Mononuclear cell (primary cell): Measurements from ENCODE around the gene CMBL. TPM values are rescaled to one million over a fixed set of nuclear protein-coding genes. Genes with fewer than 3 reads are reported as not detected.

Experiments used
- H3K27me3 ChIP-seq: 2 replicates; pipeline ENCODE4 v1.6.0; 2011; ENCODE audit warnings: low read length, control low read depth; ENCODE audit not compliant: insufficient read depth
- H3K4me1 ChIP-seq: 2 replicates; pipeline ENCODE4 v1.5.1; 2011; ENCODE audit warnings: mild to moderate bottlenecking, low read length, control low read depth; ENCODE audit not compliant: insufficient read depth
- H3K4me3 ChIP-seq: 2 replicates; pipeline ENCODE4 v1.5.1; 2011; ENCODE audit warnings: mild to moderate bottlenecking, low read length, moderate library complexity
- H3K9me3 ChIP-seq: 2 replicates; pipeline ENCODE4 v1.5.1; 2011; ENCODE audit warnings: low read depth, mild to moderate bottlenecking, control low read depth, low read length
- total RNA-seq: library from RNA; depleted of rRNA; stranded (reverse); fragments of >200 nt; gene quantifications from one replicate; pipeline ENCODE4 v1.2.3, GENCODE V29; 2012

CMBL gene
- total RNA-seq, 1 donor, result 0.10 TPM

- H3K4me1 ChIP-seq, result peaks cover 9% of the 10 kb centered on the region
- peaks cover 10% of the 10 kb centered on the region for H3K27me3 ChIP-seq
- no peaks in the 10 kb centered on the region for H3K9me3 ChIP-seq
- H3K4me3 ChIP-seq, result no peak overlapping the region
Observed at GRCh38 chr5:10304932-10305331, 2.8 kb downstream of the CMBL start.

DNA sequence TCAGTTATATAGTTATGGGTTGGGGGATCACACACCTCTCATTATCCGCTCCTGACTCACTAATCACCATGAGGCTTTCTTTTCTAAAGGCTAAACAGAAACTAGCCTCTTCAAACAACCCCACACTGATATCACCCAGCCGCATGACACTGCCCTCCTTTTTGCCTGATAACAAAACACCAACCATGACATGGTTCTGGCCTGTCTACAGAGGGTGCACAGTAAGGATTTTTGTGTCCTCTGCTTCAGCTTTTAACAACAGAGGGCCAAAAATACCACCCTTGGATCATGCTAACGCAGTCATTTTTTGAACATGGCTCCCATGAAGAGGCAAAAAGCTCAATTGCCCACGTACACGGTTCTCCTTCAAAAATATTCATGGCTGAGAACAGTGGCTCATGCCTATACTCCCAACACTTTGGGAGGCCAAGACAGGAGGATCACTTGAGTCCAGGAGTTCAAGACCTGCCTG, 4.0 kb downstream of the CMBL start:
- Histone ChIP-seq H3K27me3 (peaks cover 7% of the 10 kb centered on the region), H3K9me3 (no peaks in the 10 kb centered on the region), H3K4me1 (peaks cover 9% of the 10 kb centered on the region)

DNA sequence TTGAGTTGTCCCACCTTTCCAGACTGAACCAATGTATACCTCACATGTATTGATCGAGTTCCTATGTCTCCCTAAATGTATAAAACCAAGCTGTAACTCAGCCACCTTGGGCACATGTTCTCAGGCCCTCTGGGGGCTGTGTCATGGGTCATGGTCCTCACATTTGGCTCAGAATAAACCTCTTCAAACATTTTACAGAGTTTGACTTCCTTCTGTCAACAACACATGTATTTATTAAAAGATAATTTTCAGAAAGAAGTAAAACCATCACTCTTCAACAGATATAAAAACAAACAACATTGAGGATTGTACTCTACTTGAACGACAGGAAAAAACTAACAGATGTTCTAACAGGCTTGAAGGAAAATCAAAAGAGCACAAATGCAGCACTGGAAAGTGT, 4.5 kb downstream of the CMBL start:
- Histone ChIP-seq H3K9me3 (no peaks in the 10 kb centered on the region), H3K27me3 (peaks cover 6% of the 10 kb centered on the region), H3K4me3 (no peak overlapping the region), H3K4me1 (peaks cover 9% of the 10 kb centered on the region)

More for the DNA sequence above, 4.0 kb downstream of the CMBL start:
- no peak overlapping the region for H3K4me3 ChIP-seq

DNA sequence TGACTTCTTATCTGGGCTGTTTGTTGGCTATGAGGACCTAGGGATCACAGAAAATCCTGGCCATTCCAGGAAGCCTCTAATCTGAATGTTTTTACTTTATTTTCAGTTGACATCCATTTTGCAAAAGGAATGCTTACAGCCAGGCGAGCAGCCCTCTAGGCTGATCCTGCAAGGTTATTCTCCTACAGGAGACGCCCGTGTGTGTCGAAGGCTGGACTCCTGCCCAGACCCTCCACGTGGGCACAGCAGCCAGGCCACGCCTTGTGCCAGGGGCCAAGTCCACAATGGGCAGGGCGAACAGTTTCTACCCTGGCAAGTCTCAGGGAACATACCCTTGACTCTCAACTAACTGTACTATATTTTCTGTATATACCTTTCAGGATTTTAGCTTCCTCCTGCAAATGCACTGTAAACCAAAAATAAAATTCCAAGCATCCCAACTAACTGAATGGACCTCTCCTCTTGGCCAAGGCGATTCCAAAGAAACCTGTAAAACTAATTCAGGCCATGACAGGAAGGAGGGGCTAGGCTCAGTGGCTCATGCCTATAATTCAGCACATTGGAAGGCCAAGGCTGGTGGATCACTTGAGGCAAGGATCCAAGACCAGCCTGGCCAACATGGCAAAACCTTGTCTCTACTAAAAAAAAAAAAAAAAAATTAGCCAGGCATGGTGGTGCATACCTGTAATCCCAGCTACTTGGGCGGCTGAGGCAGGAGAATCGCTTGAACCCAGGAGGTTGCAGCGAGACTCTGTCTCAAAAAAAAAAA, 5.7 kb downstream of the CMBL start:
- no peak overlapping the region for H3K4me3 ChIP-seq
- H3K9me3 ChIP-seq, result no peaks in the 10 kb centered on the region
- peaks cover 5% of the 10 kb centered on the region for H3K27me3 ChIP-seq
- peaks cover 2% of the 10 kb centered on the region for H3K4me1 ChIP-seq

DNA sequence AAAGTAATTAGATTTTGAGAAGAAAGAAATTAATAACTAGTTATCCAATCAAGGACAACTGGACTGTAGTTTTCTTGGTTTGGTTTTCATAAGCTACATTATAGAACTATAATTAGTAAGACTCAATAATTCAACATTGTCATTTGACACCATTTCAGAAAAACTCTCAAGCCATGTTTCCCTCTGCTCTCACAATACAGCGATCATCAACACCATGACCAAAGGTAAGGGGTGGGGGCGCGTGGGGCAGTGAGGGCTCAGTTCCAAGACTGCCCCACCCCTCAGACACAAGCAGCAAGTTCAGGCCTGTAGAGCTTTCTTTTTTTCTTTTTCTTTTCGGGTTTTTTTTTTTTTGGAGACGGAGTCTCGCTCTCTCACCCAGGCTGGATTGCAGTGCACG, 6.4 kb downstream of the CMBL start:
- Histone ChIP-seq H3K4me1 (no peaks in the 10 kb centered on the region), H3K27me3 (no peaks in the 10 kb centered on the region), H3K4me3 (no peak overlapping the region), H3K9me3 (no peaks in the 10 kb centered on the region)

GRCh38 chr5:10300246-10300645, 7.5 kb downstream of the CMBL start:
- no peaks in the 10 kb centered on the region for H3K27me3 ChIP-seq
- no peaks in the 10 kb centered on the region for H3K9me3 ChIP-seq
- H3K4me3 ChIP-seq, result no peak overlapping the region
- H3K4me1 ChIP-seq, result no peaks in the 10 kb centered on the region

DNA sequence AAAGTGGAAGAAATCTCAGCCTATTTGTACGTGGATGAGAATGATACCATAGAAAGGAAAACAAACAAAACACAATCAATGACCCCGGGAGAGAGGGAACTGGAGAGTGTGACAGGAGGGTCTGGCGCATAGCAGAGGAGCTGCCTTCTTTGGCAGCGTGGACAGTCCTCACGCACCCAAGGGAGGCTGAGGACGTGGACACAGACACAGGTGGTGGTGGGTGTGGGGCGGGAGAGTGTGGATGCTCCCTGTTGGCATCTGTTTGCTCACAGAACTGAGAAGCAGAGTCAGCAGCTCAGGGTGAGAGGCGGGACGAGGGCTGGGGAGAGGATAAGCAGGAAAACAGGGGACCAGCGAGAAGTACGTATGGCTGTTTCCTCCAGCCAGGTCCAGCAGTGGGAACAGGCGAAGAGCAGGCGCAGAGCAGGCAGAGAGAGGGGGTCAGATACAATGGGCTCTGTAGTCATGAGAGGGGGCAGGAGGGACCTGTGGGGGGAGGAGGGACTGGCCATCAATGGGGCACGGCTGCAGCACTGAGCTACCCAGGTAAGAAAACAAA, 10.0 kb downstream of the CMBL start:
- H3K4me1 ChIP-seq, result no peaks in the 10 kb centered on the region

DNA sequence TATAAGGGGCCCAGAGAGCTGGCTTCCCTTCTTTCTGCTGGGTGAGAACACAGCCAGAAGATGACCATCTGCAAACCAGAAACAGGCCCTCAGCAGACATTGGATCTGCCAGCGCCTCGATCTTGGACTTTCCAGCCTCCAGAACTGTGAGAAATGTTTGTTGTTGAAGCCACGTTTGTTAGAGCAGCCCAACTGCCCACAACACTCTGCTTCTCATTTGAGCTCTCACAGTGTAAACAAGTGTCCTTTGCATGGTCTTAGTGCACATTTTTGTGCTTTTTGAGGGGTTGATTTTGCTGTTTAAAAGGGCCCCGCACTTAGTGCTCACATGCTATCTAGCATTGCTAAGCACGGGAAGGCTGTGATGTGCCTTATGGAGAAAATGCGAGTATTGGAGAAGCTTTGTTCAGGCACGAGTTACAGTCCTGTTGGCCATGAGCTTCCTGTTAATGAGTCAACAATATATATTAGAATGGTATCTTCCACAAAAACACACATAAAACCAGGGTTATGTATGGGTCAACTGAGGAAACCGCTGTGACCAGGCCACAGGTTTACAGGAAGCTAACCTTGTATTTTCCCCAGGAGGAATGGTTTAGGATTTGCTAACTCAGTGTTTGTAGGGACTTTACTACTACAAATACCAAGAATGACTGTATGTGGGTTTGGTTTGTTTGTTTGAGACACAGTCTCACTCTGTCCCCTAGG, 11.9 kb downstream of the CMBL start:
- no peaks in the 10 kb centered on the region for H3K4me1 ChIP-seq

More for the DNA sequence above, 10.0 kb downstream of the CMBL start:
- Histone ChIP-seq H3K27me3 (no peaks in the 10 kb centered on the region), H3K9me3 (no peaks in the 10 kb centered on the region), H3K4me3 (no peak overlapping the region)

GRCh38 chr5:10293907-10294662, 13.6 kb downstream of the CMBL start:
- H3K9me3 ChIP-seq, result no peaks in the 10 kb centered on the region

More for the DNA sequence above, 11.9 kb downstream of the CMBL start:
- Histone ChIP-seq H3K9me3 (no peaks in the 10 kb centered on the region), H3K4me3 (no peak overlapping the region), H3K27me3 (no peaks in the 10 kb centered on the region)

GRCh38 chr5:10291692-10292339, 15.9 kb downstream of the CMBL start:
- Histone ChIP-seq H3K9me3 (no peaks in the 10 kb centered on the region), H3K4me3 (no peak overlapping the region), H3K4me1 (no peaks in the 10 kb centered on the region), H3K27me3 (no peaks in the 10 kb centered on the region)

More at GRCh38 chr5:10293907-10294662, 13.6 kb downstream of the CMBL start:
- Histone ChIP-seq H3K4me1 (no peaks in the 10 kb centered on the region), H3K27me3 (no peaks in the 10 kb centered on the region), H3K4me3 (no peak overlapping the region)

GRCh38 chr5:10290438-10290837, 17.3 kb downstream of the CMBL start:
- H3K4me1 ChIP-seq, result no peaks in the 10 kb centered on the region
- no peak overlapping the region for H3K4me3 ChIP-seq
- H3K27me3 ChIP-seq, result no peaks in the 10 kb centered on the region
- no peaks in the 10 kb centered on the region for H3K9me3 ChIP-seq

- Histone ChIP-seq H3K4me3 (no peak overlapping the region), H3K4me1 (no peaks in the 10 kb centered on the region), H3K27me3 (no peaks in the 10 kb centered on the region)
Observed at GRCh38 chr5:10289991-10290390, 17.7 kb downstream of the CMBL start.

GRCh38 chr5:10289353-10289752, 18.3 kb downstream of the CMBL start:
- no peaks in the 10 kb centered on the region for H3K27me3 ChIP-seq
- no peaks in the 10 kb centered on the region for H3K9me3 ChIP-seq
- H3K4me3 ChIP-seq, result no peak overlapping the region
- H3K4me1 ChIP-seq, result no peaks in the 10 kb centered on the region

More at GRCh38 chr5:10289991-10290390, 17.7 kb downstream of the CMBL start:
- no peaks in the 10 kb centered on the region for H3K9me3 ChIP-seq

DNA sequence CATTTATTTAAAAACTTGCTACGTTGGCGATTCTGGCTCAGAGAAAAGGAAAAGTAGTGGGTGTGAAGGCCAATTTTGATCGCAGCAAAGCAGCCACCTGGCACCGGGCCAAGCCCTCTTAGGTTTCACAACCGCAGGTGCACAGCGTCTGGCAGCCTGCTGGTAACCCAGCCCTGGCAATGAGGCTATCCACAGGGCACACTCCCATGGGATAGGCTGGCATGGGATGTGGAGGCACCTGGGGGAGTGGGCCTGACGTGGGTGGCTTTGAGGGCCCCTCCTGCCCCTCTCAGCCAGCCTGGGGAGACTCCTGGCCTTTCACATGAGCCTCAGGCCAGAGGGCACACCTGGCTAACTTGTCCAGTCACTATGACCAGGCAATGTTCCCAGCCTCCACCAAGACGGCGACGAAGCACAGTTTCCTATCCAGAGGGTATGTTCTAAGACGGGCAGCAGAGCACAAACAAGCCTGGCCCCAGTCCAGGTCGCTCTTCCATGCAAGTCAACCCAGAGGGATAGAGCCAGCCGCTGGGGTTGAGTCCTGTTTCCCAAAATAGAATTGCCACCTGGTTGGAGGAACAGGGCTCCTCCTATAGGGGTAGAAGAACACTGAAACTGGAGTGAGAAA, 19.0 kb downstream of the CMBL start:
- Histone ChIP-seq H3K4me1 (no peaks in the 10 kb centered on the region), H3K9me3 (no peaks in the 10 kb centered on the region), H3K27me3 (no peaks in the 10 kb centered on the region), H3K4me3 (no peak overlapping the region)
